GM12878 (cell line): ENCODE results near the gene AFAP1.

Experiments used
- BHLHE40 ChIP-seq, 2 experiments: fragments of 450-650 bp in 1 of 2; IDR thresholded peaks; 2 replicates each; pipeline ENCODE4 v1.6.1; 2011 to 2017; ENCODE audit warnings: low read depth in 2 of 2, borderline replicate concordance in 1 of 2, improper control_type of control experiment in 1 of 2, low read length in 1 of 2, mild to moderate bottlenecking in 1 of 2
- CTCF ChIP-seq, 3 experiments: IDR thresholded peaks in 2 of 3; conservative IDR thresholded peaks in 1 of 3; 2 replicates each; pipeline ENCODE4 v1.5.1; 2011; ENCODE audit warnings: low read depth in 3 of 3, low read length in 3 of 3, mild to moderate bottlenecking in 3 of 3, control low read depth in 2 of 3, moderate library complexity in 2 of 3, inconsistent platforms in 1 of 3, mixed read lengths in 1 of 3; ENCODE audit not compliant: control insufficient read depth in 2 of 3, insufficient read depth in 1 of 3; ENCODE audit errors: extremely low read depth in 1 of 3
- E2F4 ChIP-seq: IDR thresholded peaks from 2 replicates; pipeline ENCODE4 v1.6.1; 2012; ENCODE audit warnings: low read depth, low read length, improper control_type of control experiment
- EZH2 ChIP-seq: IDR thresholded peaks from 2 replicates; pipeline ENCODE4 v1.6.1; 2012; ENCODE audit warnings: low read depth, mild to moderate bottlenecking, control low read depth, inconsistent platforms, low read length, borderline replicate concordance; ENCODE audit not compliant: control insufficient read depth
- FOXK2 ChIP-seq: fragments of 450-650 bp; IDR thresholded peaks from 2 replicates; pipeline ENCODE4 v1.6.1; 2017; ENCODE audit warnings: mild to moderate bottlenecking, moderate library complexity
- HDAC6 ChIP-seq: fragments of 200-600 bp; sonication (generic); IDR thresholded peaks from one replicate; pipeline ENCODE4 v1.8.0; 2017; ENCODE audit warnings: antibody characterized with exemption; ENCODE audit not compliant: unreplicated experiment
- NRF1 ChIP-seq: conservative IDR thresholded peaks from 2 replicates; pipeline ENCODE4 v1.6.1; 2011; ENCODE audit warnings: mild to moderate bottlenecking, low read depth, low read length, improper control_type of control experiment
- PAX8 ChIP-seq: fragments of 450-650 bp; IDR thresholded peaks from 2 replicates; pipeline ENCODE4 v1.6.1; 2017; ENCODE audit warnings: mild to moderate bottlenecking, moderate library complexity
- POLR2A ChIP-seq: IDR thresholded peaks from 2 replicates; pipeline ENCODE4 v1.6.1; 2011; ENCODE audit warnings: low read depth, mild to moderate bottlenecking, low read length
- POLR2AphosphoS5 ChIP-seq: IDR thresholded peaks from 2 replicates; pipeline ENCODE4 v1.6.1; 2011; ENCODE audit warnings: mild to moderate bottlenecking, low read length, inconsistent platforms
- USF2 ChIP-seq: IDR thresholded peaks from 2 replicates; pipeline ENCODE4 v1.6.1; 2011; ENCODE audit warnings: low read depth, low read length, improper control_type of control experiment, borderline replicate concordance

GRCh38 chr4:7947927-7948326 is 8.3 kb upstream of the AFAP1 start:
- TF ChIP-seq FOXK2 (no peak), HDAC6 (no peak), EZH2 (no peak), USF2 (no peak), E2F4 (no peak), PAX8 (no peak), NRF1 (no peak), BHLHE40 (IDR thresholded peaks at IDR 0.05; ENCODE audit: borderline replicate concordance in 1 of 2, low read depth in 2 of 2, low read length in 1 of 2) (no peak), CTCF (IDR thresholded peaks at IDR 0.05 in 2 of 3, conservative IDR thresholded peaks at IDR 0.05 in 1 of 3; ENCODE audit: control insufficient read depth in 2 of 3, extremely low read depth in 1 of 3, insufficient read depth in 1 of 3, low read depth in 3 of 3, low read length in 3 of 3) (no peak), POLR2A (no peak), POLR2AphosphoS5 (no peak)
